CD4-positive, alpha-beta T cell treated with Interleukin-15 for 1 hour (primary cell): ENCODE measurements around the gene PCBP1.
"Not testable (repeated sequence)": the region's sequence is repeated elsewhere in the genome, so short reads cannot be mapped to it uniquely, and the experiment has no call there.

Experiments
- DNase-seq: peaks from one replicate; pipeline ENCODE4 v3.0.0-alpha.2; 2020

Gene PCBP1

GRCh38 chr2:70101174-70101573 lies 13.9 kb downstream of the PCBP1 start:
- DNase-seq: no peak

DNA sequence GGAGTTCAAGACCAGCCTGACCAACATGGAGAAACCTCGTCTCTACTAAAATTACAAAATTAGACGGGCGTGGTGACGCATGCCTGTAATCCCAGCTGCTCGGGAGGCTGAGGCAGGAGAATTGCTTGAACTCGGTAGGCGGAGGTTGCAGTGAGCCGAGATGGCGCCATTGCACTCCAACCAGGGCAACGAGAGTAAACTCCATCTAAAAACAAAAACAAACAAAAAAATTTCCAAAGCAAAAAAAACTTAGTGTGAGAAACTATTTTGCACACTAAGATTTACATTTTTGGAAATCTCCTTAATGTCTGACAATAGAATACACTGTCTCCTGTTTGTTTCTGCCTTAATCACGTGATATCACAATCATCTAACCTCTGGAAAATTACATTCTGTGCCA lies 14.4 kb downstream of the PCBP1 start:
- DNase-seq: not testable (repeated sequence)

DNA sequence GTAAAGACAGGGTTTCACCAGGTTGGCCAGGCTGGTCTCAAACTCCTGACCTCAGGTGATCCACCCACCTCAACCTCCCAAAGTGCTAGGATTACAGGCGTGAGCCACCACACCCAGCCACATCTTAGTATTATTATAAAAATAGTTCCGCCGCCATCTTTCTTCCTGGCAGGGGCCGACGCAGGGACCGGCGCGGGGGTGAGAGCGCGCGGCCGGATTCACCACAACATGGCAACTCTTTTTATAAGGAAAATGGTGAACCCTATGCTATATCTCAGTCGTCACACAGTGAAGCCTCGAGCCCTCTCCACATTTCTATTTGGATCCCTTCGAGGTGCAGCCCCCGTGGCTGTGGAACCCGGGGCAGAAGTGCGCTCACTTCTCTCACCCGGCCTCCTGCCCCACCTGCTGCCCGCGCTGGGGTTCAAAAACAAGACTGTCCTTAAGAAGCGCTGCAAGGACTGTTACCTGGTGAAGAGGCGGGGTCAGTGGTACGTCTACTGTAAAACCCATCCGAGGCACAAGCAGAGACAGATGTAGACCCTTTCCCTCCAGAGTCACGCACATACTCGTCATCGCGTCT lies 15.1 kb downstream of the PCBP1 start:
- not testable (repeated sequence) for DNase-seq

GRCh38 chr2:70103531-70104061 lies 16.3 kb downstream of the PCBP1 start:
- peak; percentile 37 for DNase-seq

GRCh38 chr2:70104231-70105111 lies 17.2 kb downstream of the PCBP1 start:
- peak; percentile 39 for DNase-seq

GRCh38 chr2:70106138-70106537 lies 18.9 kb downstream of the PCBP1 start:
- DNase-seq: not testable (repeated sequence)

- DNase-seq: not testable (repeated sequence)
Measured at GRCh38 chr2:70110397-70110796, 23.1 kb downstream of the PCBP1 start.

DNA sequence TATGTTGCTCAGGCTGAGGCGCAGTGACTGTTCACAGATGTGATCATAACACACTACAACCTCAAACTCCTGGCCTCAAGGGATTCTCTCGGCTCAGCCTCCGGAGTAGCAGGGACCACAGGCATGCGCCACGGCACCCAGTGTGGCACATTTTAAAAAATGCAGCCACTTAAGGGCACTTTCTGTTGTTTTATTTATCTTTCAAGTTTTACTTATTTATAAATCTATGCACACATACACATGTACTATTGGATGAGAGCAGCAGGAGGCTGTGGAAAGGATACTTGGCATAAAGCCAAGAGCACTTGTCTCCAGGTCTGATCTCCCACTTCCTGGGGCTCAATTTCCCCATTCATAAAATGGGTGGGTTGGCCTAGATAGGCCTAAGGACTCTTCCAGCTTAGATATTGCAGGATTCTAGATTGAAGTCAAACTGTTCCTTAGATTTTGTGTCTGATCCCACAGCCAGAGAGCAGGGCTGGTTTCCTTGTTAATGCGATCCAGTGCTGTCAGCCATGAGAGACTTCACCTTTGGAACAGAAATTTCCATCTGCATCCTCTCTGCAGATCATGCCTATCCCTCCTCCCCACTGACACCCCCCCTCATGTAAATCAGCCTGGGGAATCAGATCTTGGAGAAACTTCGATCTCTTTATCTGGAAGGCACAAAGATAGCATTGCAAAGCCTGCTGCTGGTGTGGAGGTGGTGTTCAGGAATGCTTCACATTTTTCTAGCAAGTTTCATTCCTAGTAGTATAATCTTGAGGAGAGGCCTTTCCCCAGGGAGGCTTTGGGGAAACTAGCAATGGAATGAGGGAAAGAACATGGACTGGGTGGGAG lies 24.7 kb downstream of the PCBP1 start:
- DNase-seq: no peak

DNA sequence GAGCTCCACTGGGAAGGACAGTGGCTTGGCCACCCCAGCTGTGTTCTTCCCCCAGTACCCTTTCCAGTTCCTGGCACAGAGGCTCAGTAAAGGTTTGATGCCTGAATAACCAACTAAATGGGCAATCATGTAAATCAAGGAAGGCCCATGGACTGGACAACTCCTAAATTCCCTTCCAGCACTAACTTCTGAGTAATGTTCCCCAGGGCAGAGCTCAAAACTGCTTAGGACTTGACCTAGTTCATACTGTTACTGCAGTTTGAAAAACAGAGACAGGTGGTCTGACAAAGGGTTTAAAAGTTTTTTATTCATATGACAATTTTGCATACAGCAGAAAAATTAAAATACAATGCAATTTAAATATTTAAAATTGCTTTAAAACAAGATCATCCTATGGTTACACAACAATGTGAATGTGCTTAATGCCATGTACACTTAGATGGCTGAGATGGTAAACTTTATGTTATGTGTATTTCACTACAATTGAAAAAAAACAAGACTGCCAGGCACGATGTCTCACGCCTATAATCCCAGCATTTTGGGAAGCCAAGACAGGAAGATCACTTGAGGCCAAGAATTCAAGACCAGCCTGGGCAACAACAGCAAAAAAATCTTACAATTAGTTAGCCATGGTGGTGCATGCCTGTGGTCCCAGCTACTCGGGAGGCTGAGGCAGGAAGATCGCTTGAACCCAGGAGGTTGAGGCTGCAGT lies 26.2 kb downstream of the PCBP1 start:
- no peak for DNase-seq

DNA sequence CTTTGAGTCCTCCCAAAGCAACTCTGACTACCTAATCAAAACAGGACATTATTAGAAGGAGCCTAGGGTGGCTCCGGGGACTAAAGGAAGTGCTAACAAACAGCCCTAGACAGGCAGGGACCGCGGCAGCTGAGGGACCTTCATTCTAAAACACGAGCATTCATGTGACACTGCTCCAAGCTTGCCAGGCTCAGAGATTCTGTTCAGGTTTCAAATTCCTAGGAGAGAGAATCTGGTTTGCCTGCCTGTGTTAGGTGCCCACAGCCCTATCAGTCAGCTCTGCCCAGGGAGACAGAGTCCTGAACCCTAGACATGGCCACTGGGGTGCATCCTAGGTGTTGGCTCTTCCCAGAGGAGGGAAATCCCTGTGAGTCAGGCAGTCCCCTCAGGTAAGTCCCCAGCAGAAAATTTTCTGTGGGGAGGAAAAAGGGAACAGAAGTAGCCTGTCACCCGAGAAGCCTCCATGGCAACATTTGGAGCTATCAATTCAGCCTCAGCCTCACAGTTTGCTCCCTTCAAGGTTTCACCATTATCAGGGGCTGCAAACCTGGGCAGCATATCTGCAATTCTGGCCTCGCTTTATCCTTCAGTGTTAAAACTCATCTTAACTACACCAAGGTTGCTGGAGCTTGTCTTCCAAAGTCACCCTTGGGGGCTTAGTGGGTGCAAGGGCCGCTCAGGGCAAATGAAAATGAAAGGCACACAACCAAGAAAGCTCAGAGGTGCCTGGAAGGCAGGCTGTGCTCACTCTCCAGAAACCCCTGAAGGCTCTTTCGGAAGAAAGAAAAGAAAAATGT lies 28.6 kb downstream of the PCBP1 start:
- no peak for DNase-seq

DNA sequence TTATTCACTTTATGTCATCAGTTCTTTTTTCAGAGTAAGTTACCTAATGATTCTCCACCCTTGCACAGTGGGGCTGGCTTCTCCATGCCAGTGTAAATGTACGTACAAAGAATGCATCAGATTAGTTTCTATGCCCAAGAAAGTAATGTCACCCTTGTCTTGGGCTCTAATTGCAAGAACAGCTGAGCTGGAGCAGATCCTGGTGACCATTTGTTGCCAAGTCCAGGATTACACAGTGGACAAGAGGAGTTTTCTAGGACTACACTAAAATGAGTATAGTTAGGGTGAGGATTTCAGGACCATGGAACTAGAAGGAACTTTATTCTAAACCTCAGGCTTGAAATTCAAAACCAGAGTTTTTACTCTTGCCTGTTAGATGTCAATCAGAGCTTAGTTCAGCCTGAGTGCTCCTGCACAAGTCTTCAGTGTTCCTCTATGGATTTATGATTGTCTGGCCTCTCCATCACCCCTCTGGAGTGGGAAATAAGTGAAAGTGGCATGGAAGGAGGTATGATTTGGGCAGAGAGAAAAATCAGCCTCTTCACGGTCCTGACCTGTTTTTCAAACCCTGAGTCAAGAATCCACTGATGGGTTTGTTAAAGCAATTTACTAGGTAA lies 29.8 kb downstream of the PCBP1 start:
- no peak for DNase-seq

DNA sequence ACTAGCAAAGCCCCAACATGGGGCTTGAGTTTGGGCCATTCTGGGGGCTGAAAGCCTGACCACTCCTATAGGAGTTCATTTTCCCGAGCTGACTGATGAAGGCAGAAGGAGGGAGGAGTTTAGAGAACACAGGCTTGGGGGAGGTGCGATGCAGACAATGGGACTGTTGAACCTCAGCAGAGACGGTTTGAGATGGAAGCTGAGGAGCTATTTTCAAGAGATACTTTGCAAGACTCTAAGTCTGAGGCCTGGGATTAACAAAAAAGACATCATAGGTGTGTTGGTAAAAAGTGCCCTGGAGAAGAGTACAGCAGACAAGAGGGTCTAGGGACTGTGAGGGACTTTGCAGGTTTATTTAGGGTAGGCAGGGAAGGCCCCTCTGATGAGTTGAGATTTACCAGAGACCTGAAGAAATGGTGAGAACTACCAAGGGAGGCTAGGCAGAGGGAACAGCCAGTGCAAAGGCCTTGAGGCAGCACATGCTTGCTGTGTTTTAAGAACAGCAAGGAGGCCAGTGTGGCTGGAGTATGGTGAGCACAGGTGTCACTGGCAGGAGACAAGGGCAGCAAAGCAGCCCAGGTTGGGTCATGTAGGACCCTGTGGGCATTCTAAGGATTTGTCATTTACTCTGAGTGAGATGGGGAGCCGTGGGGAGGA lies 31.6 kb downstream of the PCBP1 start:
- no peak for DNase-seq

- DNase-seq: no peak
Measured at GRCh38 chr2:70121627-70122372, 34.5 kb downstream of the PCBP1 start.

DNA sequence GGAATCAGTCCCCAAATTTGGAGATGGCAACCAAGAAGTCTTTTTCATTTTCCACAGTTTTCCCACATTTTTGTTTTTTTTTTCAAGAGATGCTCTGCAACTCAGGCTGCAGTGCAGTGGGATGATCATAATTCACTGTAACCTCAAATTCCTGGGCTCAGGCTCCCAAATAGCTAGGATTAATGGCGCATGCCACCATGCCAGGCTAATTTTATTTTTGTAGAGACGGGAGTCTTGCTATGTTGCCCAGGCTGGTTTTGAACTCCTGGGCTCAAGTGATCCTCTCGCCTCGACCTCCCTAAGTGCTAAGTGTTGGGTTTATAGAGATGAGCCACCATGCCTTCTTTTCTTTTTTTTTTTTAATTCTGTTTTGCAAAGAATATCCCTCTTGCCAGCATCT lies 35.2 kb downstream of the PCBP1 start:
- DNase-seq: no peak

GRCh38 chr2:70123051-70123828 lies 36.0 kb downstream of the PCBP1 start:
- DNase-seq: no peak

GRCh38 chr2:70123829-70124116 lies 36.5 kb downstream of the PCBP1 start:
- DNase-seq: no peak

DNA sequence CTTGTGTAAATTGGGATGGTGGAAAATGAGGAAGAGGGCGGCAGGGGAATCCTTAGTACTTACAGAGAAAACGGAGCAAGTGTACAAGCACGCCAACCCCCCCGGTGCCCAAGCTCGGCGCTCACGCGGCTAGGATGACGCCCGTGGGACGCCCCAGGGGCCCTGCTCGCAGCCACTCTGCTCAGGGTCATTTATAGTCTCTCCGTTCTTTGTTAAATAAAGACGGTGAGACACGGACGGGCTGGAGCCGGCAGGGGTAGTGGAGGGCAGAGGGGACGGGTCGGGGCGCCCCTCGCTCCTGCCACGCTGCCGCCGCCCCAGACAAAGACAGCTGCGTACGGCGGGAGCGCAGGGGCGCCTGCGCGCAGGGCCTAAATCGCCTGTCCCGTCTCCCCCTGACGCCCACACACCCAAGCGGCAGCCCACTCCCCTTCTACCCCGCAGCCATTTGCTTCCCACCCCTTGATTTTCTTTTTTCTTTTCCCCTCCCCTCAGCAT lies 37.8 kb downstream of the PCBP1 start:
- peak; percentile 83 for DNase-seq

DNA sequence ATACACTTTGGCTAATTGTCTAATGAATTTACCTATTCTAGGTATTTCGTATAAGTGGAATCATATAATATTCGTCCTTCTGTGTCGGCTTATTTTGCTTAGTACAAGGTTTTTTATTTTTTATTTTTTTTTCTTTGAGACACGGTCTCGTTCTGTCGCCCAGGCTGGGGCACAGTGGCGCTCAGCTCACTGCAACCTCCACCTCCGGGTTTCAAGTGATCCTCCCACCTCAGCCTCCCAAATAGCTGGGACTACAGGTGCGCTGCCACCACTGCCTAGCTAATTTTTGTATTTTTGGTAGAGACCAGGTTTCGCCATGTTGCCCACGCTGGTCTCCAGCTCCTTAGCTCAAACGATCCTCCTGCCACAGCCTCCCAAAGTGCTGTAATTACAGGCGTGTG lies 38.2 kb downstream of the PCBP1 start:
- DNase-seq: no peak

- no peak for DNase-seq
Measured at GRCh38 chr2:70126413-70126812, 39.1 kb downstream of the PCBP1 start.
